RWPE2 (cell line): ENCODE results near the gene CLCN1.

Experiments
- ATAC-seq: fragments of 200-7000 bp; cut with Tn5 transposase; 3 replicates; pipeline ENCODE4 v1.9.1; 2021; ENCODE audit warnings: low read depth
- DNase-seq: peaks from one replicate; pipeline ENCODE4 v3.0.0-alpha.2; 2020; ENCODE audit warnings: low spot score
- H3K27ac ChIP-seq: fragments of 450-650 bp; 2 replicates; pipeline ENCODE4 v1.5.1; 2017; ENCODE audit warnings: mild to moderate bottlenecking; ENCODE audit not compliant: poor library complexity, severe bottlenecking
- H3K27me3 ChIP-seq: fragments of 250-450 bp; sonication (Bioruptor Pico); 2 replicates; pipeline ENCODE4 v1.5.1; 2021; ENCODE audit warnings: mild to moderate bottlenecking, moderate library complexity; ENCODE audit not compliant: insufficient read depth, poor library complexity, severe bottlenecking
- H3K36me3 ChIP-seq: fragments of 250-450 bp; sonication (Bioruptor Pico); 2 replicates; pipeline ENCODE4 v1.5.1; 2020; ENCODE audit warnings: low read depth, mild to moderate bottlenecking, moderate library complexity
- H3K4me1 ChIP-seq: fragments of 250-450 bp; sonication (Bioruptor Pico); 2 replicates; pipeline ENCODE4 v1.5.1; 2021; ENCODE audit warnings: mild to moderate bottlenecking, moderate library complexity; ENCODE audit not compliant: insufficient read depth, poor library complexity, severe bottlenecking
- H3K4me3 ChIP-seq: fragments of 250-450 bp; sonication (Bioruptor Pico); 2 replicates; pipeline ENCODE4 v1.5.1; 2021; ENCODE audit warnings: mild to moderate bottlenecking, moderate library complexity; ENCODE audit not compliant: severe bottlenecking
- H3K9me3 ChIP-seq: fragments of 250-450 bp; sonication (Bioruptor Pico); 2 replicates; pipeline ENCODE4 v1.5.1; 2021; ENCODE audit warnings: mild to moderate bottlenecking, moderate library complexity; ENCODE audit not compliant: severe bottlenecking
- TF ChIP-seq, protein P1 (sequence below): fragments of 450-650 bp; IDR thresholded peaks from one replicate; pipeline ENCODE4 v1.5.1; 2017; ENCODE audit warnings: mild to moderate bottlenecking, moderate library complexity; ENCODE audit not compliant: poor library complexity, severe bottlenecking

The CLCN1 gene

DNA sequence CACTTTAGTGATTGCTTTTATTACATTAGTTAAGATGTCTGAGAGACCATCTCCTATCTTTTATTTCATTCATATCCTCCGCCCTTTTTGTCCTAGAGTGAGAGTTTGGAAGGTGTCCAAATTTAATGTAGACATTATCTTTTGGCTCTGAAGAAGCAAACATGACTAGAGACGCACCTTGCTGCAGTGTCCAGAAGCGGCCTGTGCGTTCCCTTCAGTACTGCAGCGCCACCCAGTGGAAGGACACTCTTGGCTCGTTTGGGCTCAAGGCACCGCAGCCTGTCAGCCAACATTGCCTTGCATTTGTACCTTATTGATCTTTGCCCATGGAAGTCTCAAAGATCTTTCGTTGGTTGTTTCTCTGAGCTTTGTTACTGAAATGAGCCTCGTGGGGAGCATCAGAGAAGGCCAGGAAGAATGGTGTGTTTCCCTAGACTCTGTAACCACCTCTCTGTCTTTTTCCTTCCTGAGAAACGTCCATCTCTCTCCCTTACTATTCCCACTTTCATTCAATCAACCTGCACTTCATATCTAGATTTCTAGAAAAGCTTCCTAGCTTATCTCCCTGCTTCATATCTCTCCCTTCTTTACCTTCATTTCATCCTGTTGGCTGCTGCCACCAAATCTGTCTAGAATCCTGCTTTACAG lies 10.4 kb upstream of the CLCN1 start:
- no peak overlapping the region for H3K27ac ChIP-seq
- DNase-seq = no peak
- H3K4me3 ChIP-seq = no peak overlapping the region
- TF ChIP-seq, protein P1, sequence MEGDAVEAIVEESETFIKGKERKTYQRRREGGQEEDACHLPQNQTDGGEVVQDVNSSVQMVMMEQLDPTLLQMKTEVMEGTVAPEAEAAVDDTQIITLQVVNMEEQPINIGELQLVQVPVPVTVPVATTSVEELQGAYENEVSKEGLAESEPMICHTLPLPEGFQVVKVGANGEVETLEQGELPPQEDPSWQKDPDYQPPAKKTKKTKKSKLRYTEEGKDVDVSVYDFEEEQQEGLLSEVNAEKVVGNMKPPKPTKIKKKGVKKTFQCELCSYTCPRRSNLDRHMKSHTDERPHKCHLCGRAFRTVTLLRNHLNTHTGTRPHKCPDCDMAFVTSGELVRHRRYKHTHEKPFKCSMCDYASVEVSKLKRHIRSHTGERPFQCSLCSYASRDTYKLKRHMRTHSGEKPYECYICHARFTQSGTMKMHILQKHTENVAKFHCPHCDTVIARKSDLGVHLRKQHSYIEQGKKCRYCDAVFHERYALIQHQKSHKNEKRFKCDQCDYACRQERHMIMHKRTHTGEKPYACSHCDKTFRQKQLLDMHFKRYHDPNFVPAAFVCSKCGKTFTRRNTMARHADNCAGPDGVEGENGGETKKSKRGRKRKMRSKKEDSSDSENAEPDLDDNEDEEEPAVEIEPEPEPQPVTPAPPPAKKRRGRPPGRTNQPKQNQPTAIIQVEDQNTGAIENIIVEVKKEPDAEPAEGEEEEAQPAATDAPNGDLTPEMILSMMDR = peak; percentile 70
- ATAC-seq = peak; percentile 70
- H3K27me3 ChIP-seq = no peaks in the 10 kb centered on the region
- H3K9me3 ChIP-seq = no peaks in the 10 kb centered on the region
- peaks cover 8% of the 10 kb centered on the region for H3K4me1 ChIP-seq
- H3K36me3 ChIP-seq = peaks cover 76% of the 10 kb centered on the region

DNA sequence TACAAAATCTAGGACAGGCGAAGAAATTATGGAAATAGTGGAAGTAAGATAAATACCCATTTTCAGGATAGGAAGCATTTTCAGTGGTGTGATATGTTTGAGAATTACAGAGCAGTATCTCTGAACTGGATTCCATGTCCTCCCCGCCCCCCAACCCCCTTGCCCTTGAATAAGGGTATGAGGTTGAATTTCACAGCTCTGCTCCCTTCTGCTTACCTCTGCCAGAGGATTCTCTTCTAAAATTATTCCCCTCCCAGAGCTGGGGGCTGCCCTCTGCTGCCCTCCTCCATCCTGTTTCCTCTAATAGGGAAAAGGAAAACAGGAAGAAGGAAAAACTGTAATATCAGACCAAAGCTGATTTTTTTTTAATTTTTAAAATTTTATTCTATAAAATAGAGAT lies 7.3 kb upstream of the CLCN1 start:
- no peaks in the 10 kb centered on the region for H3K27me3 ChIP-seq
- no peak overlapping the region for H3K27ac ChIP-seq
- TF ChIP-seq, protein P1 = no peak
- H3K9me3 ChIP-seq = no peaks in the 10 kb centered on the region
- ATAC-seq (no peak), DNase-seq (no peak)
- peaks cover under 1% of the 10 kb centered on the region for H3K4me1 ChIP-seq
- peaks cover 45% of the 10 kb centered on the region for H3K36me3 ChIP-seq
- no peak overlapping the region for H3K4me3 ChIP-seq

DNA sequence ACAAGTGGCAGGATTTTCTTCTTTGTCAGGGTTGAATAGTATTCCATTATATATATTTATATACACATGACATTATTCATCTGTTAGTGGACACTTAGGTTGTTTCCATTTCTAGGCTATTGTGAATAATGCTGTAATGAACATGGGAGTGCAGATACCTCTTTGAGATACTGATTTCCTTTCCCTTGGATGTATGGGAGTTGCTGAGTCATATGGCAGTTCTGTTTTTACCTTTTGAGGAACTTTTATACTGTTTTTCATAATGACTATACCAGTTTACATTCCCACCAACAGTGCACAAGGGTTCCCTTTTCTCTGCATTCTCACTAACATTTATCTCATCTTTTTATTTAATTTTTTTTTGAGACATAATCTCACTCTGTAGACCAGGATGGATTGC lies 1.8 kb upstream of the CLCN1 start:
- no peak overlapping the region for H3K4me3 ChIP-seq
- peaks cover 10% of the 10 kb centered on the region for H3K4me1 ChIP-seq
- TF ChIP-seq, protein P1 = no peak
- DNase-seq (no peak), ATAC-seq (no peak)
- H3K27me3 ChIP-seq = no peaks in the 10 kb centered on the region
- H3K36me3 ChIP-seq = no peaks in the 10 kb centered on the region
- H3K9me3 ChIP-seq = no peaks in the 10 kb centered on the region
- H3K27ac ChIP-seq = no peak overlapping the region

DNA sequence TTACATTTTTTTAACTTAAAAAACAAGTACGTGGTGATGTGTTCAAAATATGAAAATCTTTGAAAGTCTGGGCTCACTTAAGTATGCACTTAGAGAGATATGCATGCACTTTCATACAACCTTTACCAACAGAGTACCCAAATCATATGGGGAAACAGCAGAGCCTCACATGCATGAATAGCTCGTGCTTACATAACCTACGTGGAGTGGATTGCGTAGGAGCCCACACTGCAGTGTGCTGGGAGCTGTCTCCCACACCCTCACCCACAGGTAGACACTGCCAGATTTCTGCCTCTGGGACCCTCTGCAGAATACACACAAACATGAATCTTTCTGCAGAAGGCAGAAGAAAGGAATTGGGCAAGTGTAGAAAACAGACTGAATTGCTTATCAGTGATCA lies 581 bp downstream of the CLCN1 start:
- TF ChIP-seq, protein P1 = no peak
- H3K9me3 ChIP-seq = no peaks in the 10 kb centered on the region
- H3K27ac ChIP-seq = no peak overlapping the region
- peaks cover 11% of the 10 kb centered on the region for H3K4me1 ChIP-seq
- no peak overlapping the region for H3K4me3 ChIP-seq
- no peaks in the 10 kb centered on the region for H3K27me3 ChIP-seq
- H3K36me3 ChIP-seq = no peaks in the 10 kb centered on the region
- no peak for DNase-seq
- ATAC-seq = no peak

DNA sequence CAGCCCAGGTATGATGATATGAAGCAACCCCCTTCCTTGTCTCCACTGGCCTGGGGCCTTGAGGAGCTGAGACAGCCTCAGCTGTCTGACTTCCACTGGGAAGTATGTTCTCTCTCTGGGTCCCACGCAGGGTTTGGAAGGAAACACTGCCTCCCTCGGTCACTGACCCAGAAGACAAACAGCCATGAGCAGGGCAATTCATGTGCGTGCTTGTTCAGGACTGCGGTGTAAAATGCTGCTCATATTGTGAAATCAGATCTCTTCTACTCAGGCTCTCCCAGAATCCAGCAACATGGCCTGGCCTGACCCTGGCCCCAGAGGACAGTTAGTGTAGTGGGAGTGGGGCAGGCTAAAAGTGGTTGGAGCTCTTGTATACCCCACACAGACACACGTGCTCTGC lies 2.8 kb downstream of the CLCN1 start:
- H3K27me3 ChIP-seq = no peaks in the 10 kb centered on the region
- H3K36me3 ChIP-seq = no peaks in the 10 kb centered on the region
- peaks cover 11% of the 10 kb centered on the region for H3K4me1 ChIP-seq
- peak overlapping the region; percentile 19 for H3K27ac ChIP-seq
- no peak for DNase-seq
- H3K4me3 ChIP-seq = no peak overlapping the region
- H3K9me3 ChIP-seq = no peaks in the 10 kb centered on the region
- ATAC-seq = peak; percentile 86
- TF ChIP-seq, protein P1 = peak; percentile 32
